Upper lobe of left lung (tissue), 4 donors: Measurements from ENCODE around the gene SRSF10.

ENCODE experiments used
- EP300 ChIP-seq, 4 donors: sonication (generic); formaldehyde crosslinking; IDR thresholded peaks; one replicate each; pipeline ENCODE4 v1.5.1; 2017; ENCODE audit warnings: antibody characterized with exemption in 4 of 4, control low read depth in 2 of 4
- POLR2A ChIP-seq, 4 donors: fragments of 450-650 bp; IDR thresholded peaks; one replicate each; pipeline ENCODE4 v1.5.1; 2016 to 2017; ENCODE audit warnings: antibody characterized with exemption in 4 of 4, mild to moderate bottlenecking in 2 of 4
- POLR2AphosphoS5 ChIP-seq, 2 donors: sonication (generic); formaldehyde crosslinking; IDR thresholded peaks; one replicate each; pipeline ENCODE4 v1.5.1; 2017; ENCODE audit warnings: antibody characterized with exemption in 2 of 2
- TF ChIP-seq, protein P1 (sequence below), 6 experiments: fragments of 450-650 bp in 4 of 6; fragments of 200-600 bp in 2 of 6; sonication (generic) in 2 of 6; IDR thresholded peaks; one replicate each; pipeline ENCODE4 v1.5.1; 2016 to 2019; ENCODE audit warnings: antibody characterized with exemption in 6 of 6

DNA sequence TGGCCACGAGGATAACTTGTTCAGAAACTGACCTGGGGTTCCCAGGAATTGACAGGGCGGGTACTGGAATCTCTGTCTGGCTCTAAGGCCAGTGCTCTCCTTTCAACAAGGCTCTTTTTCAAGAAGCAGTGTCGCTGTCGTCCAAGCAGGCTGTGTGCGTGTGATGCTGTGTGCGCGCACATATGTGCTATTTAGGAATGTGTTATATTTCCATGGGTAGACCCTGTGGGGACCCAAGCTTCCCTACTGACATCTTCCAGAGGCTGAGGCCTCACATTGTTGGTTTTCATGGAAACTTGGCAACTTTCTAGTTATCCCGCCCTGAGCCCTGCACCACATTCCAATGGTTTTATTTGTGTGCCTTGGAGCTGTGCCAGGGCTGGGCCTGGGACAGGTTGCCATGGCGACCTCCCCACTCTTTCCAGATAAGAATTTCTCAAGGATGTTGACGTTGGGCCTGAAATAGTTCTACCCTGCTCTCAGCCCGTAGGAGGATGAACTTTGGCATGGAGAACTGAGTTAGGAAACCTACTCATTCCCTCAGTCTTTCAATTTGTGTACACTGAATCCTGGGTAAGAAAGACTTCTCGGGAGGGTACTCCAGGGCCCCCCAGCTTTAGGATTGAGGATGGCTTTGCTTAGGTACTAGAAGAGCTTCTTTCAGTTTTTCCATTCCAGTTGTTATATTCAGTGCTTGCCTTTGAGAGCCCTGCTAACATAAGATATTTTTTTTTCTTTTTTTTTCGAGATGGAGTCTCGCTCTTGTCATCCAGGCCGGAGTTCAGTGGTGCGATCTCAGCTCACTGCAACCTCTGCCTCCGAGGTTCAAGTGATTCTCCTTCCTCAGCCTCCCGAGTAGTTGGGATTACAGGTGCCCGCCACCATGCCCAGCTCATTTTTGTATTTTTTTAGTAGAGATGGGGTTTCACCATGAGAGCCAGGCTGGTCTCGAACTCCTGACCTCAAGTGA is 38.8 kb upstream of the SRSF10 start:
- TF ChIP-seq, protein P1, sequence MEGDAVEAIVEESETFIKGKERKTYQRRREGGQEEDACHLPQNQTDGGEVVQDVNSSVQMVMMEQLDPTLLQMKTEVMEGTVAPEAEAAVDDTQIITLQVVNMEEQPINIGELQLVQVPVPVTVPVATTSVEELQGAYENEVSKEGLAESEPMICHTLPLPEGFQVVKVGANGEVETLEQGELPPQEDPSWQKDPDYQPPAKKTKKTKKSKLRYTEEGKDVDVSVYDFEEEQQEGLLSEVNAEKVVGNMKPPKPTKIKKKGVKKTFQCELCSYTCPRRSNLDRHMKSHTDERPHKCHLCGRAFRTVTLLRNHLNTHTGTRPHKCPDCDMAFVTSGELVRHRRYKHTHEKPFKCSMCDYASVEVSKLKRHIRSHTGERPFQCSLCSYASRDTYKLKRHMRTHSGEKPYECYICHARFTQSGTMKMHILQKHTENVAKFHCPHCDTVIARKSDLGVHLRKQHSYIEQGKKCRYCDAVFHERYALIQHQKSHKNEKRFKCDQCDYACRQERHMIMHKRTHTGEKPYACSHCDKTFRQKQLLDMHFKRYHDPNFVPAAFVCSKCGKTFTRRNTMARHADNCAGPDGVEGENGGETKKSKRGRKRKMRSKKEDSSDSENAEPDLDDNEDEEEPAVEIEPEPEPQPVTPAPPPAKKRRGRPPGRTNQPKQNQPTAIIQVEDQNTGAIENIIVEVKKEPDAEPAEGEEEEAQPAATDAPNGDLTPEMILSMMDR (IDR thresholded peaks at IDR 0.05) = peak in 1 of 6 experiments; percentile 10
- TF ChIP-seq POLR2AphosphoS5 (IDR thresholded peaks at IDR 0.05) (peak; percentile 76 to 84), EP300 (IDR thresholded peaks at IDR 0.05) (peak in 3 of 4 donors; percentile 19 to 86 (median 28)), POLR2A (IDR thresholded peaks at IDR 0.05) (peak in 1 of 4 donors; percentile 24)
